Endothelial cell of umbilical vein (primary cell): ENCODE measurements around the gene PCDHGC3. TPM values are rescaled to one million over a fixed set of nuclear protein-coding genes. Genes with fewer than 3 reads are reported as not detected.

Experiments
- BruUV-seq: library from RNA; stranded (reverse); fragments of 400-500 nt; replicated peaks from 2 replicates; lab custom pipeline; 2021; lab: Mats Ljungman, UMichigan
- CTCF ChIA-PET: fragments of 300-600, 350-600 bp; sonication (Branson Sonifier 250); formaldehyde crosslinking; loops from one replicate; lab custom pipeline; 2021; ENCODE audit warnings: antibody characterized with exemption, inconsistent platforms; lab: Charles Lee
- POLR2A ChIA-PET: fragments of 300-600, 350-600 bp; sonication (Branson Sonifier 250); formaldehyde crosslinking; loops from one replicate; lab custom pipeline; 2021; ENCODE audit warnings: antibody characterized with exemption, inconsistent platforms; lab: Charles Lee
- DNase-seq: peaks from one replicate; pipeline ENCODE4 v3.0.0-alpha.2; 2011; ENCODE audit warnings: low read depth, low spot score
- FAIRE-seq: peaks from 2 replicates; lab custom pipeline; 2011; peaks lifted over from hg19 to GRCh38; lab: Jason Lieb, UNC
- H2AFZ ChIP-seq: 2 replicates; pipeline ENCODE4 v1.6.0; 2012; ENCODE audit warnings: low read depth, low read length, control low read depth, inconsistent platforms
- H3K27ac ChIP-seq: 2 replicates; pipeline ENCODE4 v1.5.1; 2011; ENCODE audit warnings: low read depth, mild to moderate bottlenecking, control low read depth, low read length, moderate library complexity; ENCODE audit not compliant: insufficient read depth
- H3K27me3 ChIP-seq, 2 experiments: 2 replicates each; pipeline versions ENCODE4 v1.6.0 to v1.6.1; 2011; ENCODE audit warnings: low read length in 2 of 2, mixed read lengths in 1 of 2; ENCODE audit not compliant: control insufficient read depth in 2 of 2, insufficient read depth in 2 of 2
- H3K36me3 ChIP-seq, 2 experiments: 2 replicates in 1 of 2; 3 replicates in 1 of 2; pipeline ENCODE4 v1.5.1; 2011; ENCODE audit warnings: low read length in 2 of 2, mild to moderate bottlenecking in 1 of 2, moderate library complexity in 1 of 2; ENCODE audit not compliant: control insufficient read depth in 2 of 2, insufficient read depth in 2 of 2; ENCODE audit errors: extremely low read depth in 1 of 2
- H3K4me1 ChIP-seq: 3 replicates; pipeline ENCODE4 v1.5.1; 2011; ENCODE audit warnings: mild to moderate bottlenecking, low read length; ENCODE audit not compliant: control insufficient read depth, insufficient read depth; ENCODE audit errors: extremely low read depth
- H3K4me2 ChIP-seq: 2 replicates; pipeline ENCODE4 v1.6.1; 2011; ENCODE audit warnings: low read length, control low read depth, mixed read lengths; ENCODE audit not compliant: insufficient read depth
- H3K4me3 ChIP-seq, 3 experiments: fragments of 200-600 bp in 1 of 3; sonication (generic), shearing (Covaris generic) in 1 of 3; replicated peaks in 1 of 3; 2 replicates each; pipeline ENCODE4 v1.5.1; 2011 to 2016; ENCODE audit warnings: control low read depth in 3 of 3, low read length in 3 of 3, mild to moderate bottlenecking in 2 of 3, inconsistent platforms in 1 of 3, low read depth in 1 of 3, moderate library complexity in 1 of 3; ENCODE audit not compliant: insufficient read depth in 1 of 3
- H3K79me2 ChIP-seq: 2 replicates; pipeline ENCODE4 v1.6.0; 2012; ENCODE audit warnings: low read length, inconsistent platforms; ENCODE audit not compliant: control insufficient read depth, insufficient read depth
- H3K9ac ChIP-seq: replicated peaks from 2 replicates; pipeline ENCODE3; 2011; ENCODE audit warnings: low read length, control low read depth; ENCODE audit not compliant: insufficient read depth; ENCODE audit errors: extremely low read depth
- H3K9me1 ChIP-seq: replicated peaks from 3 replicates; pipeline ENCODE4 v1.6.0; 2011; ENCODE audit warnings: mild to moderate bottlenecking, low read length; ENCODE audit not compliant: control insufficient read depth, insufficient read depth; ENCODE audit errors: extremely low read depth
- H3K9me3 ChIP-seq: replicated peaks from 2 replicates; pipeline ENCODE4 v1.5.1; 2012; ENCODE audit warnings: low read length, inconsistent platforms; ENCODE audit not compliant: control insufficient read depth, insufficient read depth
- H4K20me1 ChIP-seq: replicated peaks from 2 replicates; pipeline ENCODE3; 2011; ENCODE audit warnings: mild to moderate bottlenecking, low read length; ENCODE audit not compliant: control insufficient read depth, insufficient read depth; ENCODE audit errors: extremely low read depth
- CTCF ChIP-seq, 2 donors: IDR thresholded peaks; 1 replicate in 1 of 2; 2 replicates in 1 of 2; pipeline ENCODE4 v1.5.1; 2011; ENCODE audit warnings: low read length in 2 of 2, mild to moderate bottlenecking in 2 of 2, moderate library complexity in 2 of 2, control low read depth in 1 of 2, inconsistent platforms in 1 of 2, low read depth in 1 of 2; ENCODE audit not compliant: insufficient read depth in 1 of 2; ENCODE audit errors: extremely low read depth in 1 of 2
- EZH2 ChIP-seq: IDR thresholded peaks from 2 replicates; pipeline ENCODE4 v1.6.1; 2012; ENCODE audit warnings: borderline replicate concordance, low read depth, mild to moderate bottlenecking, moderate library complexity, low read length, inconsistent platforms; ENCODE audit not compliant: severe bottlenecking
- FOS ChIP-seq: IDR thresholded peaks from 2 replicates; pipeline ENCODE4 v1.6.1; 2011; ENCODE audit warnings: mild to moderate bottlenecking, low read length, moderate library complexity, borderline replicate concordance; ENCODE audit not compliant: insufficient read depth
- GATA2 ChIP-seq: IDR thresholded peaks from 2 replicates; pipeline ENCODE4 v1.7.0; 2011; ENCODE audit warnings: low read depth, mild to moderate bottlenecking, moderate library complexity, mixed read lengths, low read length; ENCODE audit not compliant: insufficient read length, insufficient read depth
- JUN ChIP-seq: IDR thresholded peaks from 2 replicates; pipeline ENCODE4 v1.6.1; 2011; ENCODE audit warnings: borderline replicate concordance, low read depth; ENCODE audit not compliant: insufficient read length, insufficient read depth
- MYC ChIP-seq: IDR thresholded peaks from one replicate; pipeline ENCODE4 v1.6.1; 2011; ENCODE audit warnings: mild to moderate bottlenecking, low read depth, low read length
- POLR2A ChIP-seq: IDR thresholded peaks from 2 replicates; pipeline ENCODE4 v1.6.1; 2012; ENCODE audit warnings: low read depth, mild to moderate bottlenecking, control low read depth, low read length
- POLR2AphosphoS5 ChIP-seq: IDR thresholded peaks from 2 replicates; pipeline ENCODE4 v1.6.1; 2012; ENCODE audit warnings: low read depth, mild to moderate bottlenecking, control low read depth, low read length, moderate library complexity; ENCODE audit not compliant: insufficient read depth
- dilution Hi-C: fragments of 300-500 bp; cut with MboI; formaldehyde crosslinking; loops from one replicate; pipeline ENCODE4 v1.15.0; 2019; ENCODE audit warnings: low sequenced_read_pairs; ENCODE audit not compliant: extremely low pct_ligation_motif_present
- intact Hi-C: fragments of 100-400 bp; cut with micrococcal nuclease; formaldehyde crosslinking; loops from one replicate; pipeline ENCODE4 v1.10.0; 2022
- polyA plus RNA-seq, 4 experiments: library from polyadenylated mRNA; depleted of rRNA in 3 of 4; stranded (reverse) in 3 of 4; unstranded in 1 of 4; fragments of >200 nt; gene quantifications; 2 replicates each; pipeline versions ENCODE4 v1.2.1 to v1.2.3, GENCODE V29; 2011 to 2012; ENCODE audit warnings: missing spikeins in 1 of 4
- total RNA-seq: library from RNA; stranded (reverse); gene quantifications from 2 replicates; pipeline ENCODE4 v1.2.3, GENCODE V29; 2021
- TF ChIP-seq, protein P1 (sequence below): IDR thresholded peaks from 2 replicates; pipeline ENCODE4 v1.6.1; 2011; ENCODE audit not compliant: insufficient read depth, insufficient read length

Gene PCDHGC3
- total and polyA plus RNA-seq, 2 donors (not counting 3 experiments of a cell fraction or from before 2014, with no cell fraction given), result 9.2 to 36.1 TPM

GRCh38 chr5:141504216-141504615 is 28.4 kb downstream of the PCDHGC3 start:
- Histone ChIP-seq H3K9me3 (no peaks in the 10 kb centered on the region), H3K27me3 (no peaks in the 10 kb centered on the region), H3K9me1 (no peaks in the 10 kb centered on the region), H3K4me1 (peaks cover 8% of the 10 kb centered on the region), H3K9ac (no peak overlapping the region), H2AFZ (no peak overlapping the region), H3K36me3 (peaks cover 0 to 8% of the 10 kb centered on the region in 2 experiments), H3K4me2 (no peak overlapping the region), H3K27ac (no peak overlapping the region), H3K79me2 (no peaks in the 10 kb centered on the region), H4K20me1 (no peaks in the 10 kb centered on the region), H3K4me3 (no peak overlapping the region)
- dilution Hi-C loops, result no loop called here
- no TSS peak for BruUV-seq
- no peak for DNase-seq
- ChIA-PET CTCF (interaction anchor here (0.6 to 1.4 kb wide), 2 partner anchors 11 to 144 kb away, joined by 3 to 4 read pairs; no protein-coding TSS in a partner anchor), POLR2A (no interaction called here)
- TF ChIP-seq POLR2AphosphoS5 (no peak), JUN (no peak), MYC (no peak), CTCF (IDR thresholded peaks at IDR 0.05; ENCODE audit: extremely low read depth in 1 of 2, insufficient read depth in 1 of 2, low read depth in 1 of 2, low read length in 2 of 2) (no peak), EZH2 (no peak), GATA2 (no peak), FOS (no peak), POLR2A (no peak)
- TF ChIP-seq, protein P1, sequence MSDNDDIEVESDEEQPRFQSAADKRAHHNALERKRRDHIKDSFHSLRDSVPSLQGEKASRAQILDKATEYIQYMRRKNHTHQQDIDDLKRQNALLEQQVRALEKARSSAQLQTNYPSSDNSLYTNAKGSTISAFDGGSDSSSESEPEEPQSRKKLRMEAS, result no peak
- no peak for FAIRE-seq
- intact Hi-C loops, result no loop called here
